Left hindlimb (tissue), 1 donor: ENCODE data around the gene GCNT2.
"Not testable (repeated sequence)": the region's sequence is repeated elsewhere in the genome, so short reads cannot be mapped to it uniquely, and the experiment has no call there.

Experiments used
- DNase-seq: peaks from one replicate; pipeline ENCODE4 v3.0.0-alpha.2; 2018

Gene GCNT2

GRCh38 chr6:10552270-10552810 lies 31.2 kb downstream of the GCNT2 start:
- DNase-seq: no peak

DNA sequence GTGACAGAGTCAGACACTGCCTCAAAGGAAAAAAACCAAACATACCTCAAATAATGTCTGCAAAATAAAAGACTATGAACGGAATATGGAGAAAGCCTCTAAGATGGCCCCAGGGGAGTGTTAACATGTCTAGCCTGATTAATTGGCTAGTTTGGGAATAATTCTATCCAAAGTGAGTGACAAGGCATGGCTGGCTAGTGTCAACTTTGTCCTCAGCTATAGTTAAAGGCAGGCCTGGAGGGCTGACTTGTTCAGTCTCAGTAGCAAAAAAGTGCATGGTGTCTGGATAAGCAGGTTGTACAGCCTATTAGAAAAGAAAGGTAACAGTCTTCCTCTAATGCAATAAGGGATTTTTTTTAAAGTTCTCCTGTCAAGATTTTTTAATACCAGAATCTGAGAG lies 32.7 kb downstream of the GCNT2 start:
- no peak for DNase-seq

DNA sequence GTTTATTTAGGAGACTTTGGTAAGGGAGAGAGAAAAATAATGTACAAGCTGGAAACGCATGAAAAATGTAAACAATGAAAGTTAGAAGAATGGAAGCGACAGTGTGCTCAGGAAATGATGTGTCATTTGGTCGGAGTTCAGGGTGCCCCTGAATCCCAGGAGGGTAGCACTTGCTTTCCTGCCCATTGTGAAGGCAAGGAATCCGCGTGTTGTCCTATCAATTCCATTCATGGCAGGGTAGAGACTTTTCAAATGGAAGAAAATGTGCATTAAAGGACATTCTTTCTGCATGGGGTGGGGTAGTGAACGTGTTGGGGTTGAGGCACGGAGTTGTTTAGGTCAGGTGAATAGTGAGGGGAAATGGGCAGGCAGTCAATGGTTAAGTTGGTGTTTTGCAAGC lies 33.7 kb downstream of the GCNT2 start:
- no peak for DNase-seq

DNA sequence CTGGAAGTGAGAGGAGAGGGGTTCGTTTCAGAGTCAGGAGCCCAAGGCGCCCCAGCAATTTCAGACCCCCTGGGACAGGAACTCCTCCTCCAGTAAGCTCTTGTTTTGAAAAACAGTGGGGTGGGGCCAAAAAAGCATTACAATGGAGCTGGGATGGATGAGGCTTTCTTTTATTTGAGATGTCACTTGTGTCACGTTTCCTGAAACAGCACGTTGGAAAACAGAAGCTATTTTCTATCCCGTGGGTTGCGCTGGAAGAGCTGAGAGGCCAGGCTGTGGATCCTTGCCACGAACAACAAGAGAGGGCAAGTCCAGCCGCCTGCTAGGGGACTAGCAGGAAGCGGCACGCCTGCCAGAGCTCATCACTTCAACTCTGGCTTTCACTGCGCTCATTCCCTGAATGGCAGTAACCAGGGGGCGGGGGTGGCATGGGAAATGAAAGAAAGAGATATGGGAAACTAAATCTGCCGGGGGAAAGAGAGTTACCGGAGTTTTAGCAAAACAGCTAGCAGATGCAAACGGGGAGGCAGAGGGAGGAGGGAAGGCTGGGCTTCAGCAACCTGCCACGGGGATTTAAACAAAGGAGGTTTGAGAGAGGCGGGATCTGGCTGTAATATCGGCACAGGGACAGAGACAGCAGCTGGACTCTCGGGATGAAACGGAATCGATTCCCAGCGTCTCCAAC lies 34.6 kb downstream of the GCNT2 start:
- peak; percentile 64 for DNase-seq

DNA sequence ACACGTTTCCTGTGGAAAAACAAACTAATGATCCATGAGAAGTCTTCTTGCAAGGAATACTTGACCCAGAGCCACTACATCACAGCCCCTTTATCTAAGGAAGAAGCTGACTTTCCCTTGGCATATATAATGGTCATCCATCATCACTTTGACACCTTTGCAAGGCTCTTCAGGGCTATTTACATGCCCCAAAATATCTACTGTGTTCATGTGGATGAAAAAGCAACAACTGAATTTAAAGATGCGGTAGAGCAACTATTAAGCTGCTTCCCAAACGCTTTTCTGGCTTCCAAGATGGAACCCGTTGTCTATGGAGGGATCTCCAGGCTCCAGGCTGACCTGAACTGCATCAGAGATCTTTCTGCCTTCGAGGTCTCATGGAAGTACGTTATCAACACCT lies 35.4 kb downstream of the GCNT2 start:
- DNase-seq: no peak

GRCh38 chr6:10556992-10557391 lies 35.8 kb downstream of the GCNT2 start:
- DNase-seq: no peak

- no peak for DNase-seq
Observed at GRCh38 chr6:10557913-10558312, 36.8 kb downstream of the GCNT2 start.

DNA sequence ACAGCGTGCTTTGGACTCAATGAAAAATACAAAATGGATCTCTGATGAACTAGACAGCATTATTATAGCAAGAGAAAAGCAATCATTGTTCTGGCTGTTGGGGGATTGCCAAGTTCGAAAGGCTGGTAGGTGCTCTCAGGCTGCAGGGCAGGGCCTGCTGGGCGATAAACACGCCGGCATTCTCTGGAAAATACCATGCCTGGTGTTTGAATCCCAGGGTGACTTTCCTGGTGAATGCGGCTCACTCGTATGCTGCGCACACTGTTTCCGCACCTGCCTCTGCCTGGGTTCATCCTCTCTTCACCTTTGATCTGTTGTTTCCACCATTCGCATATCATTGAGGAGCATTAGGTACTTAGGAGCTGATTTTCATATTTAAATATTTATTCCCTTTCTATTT lies 37.4 kb downstream of the GCNT2 start:
- no peak for DNase-seq

- DNase-seq: no peak
Observed at GRCh38 chr6:10559522-10560152, 38.5 kb downstream of the GCNT2 start.

- no peak for DNase-seq
Observed at GRCh38 chr6:10561611-10562199, 40.6 kb downstream of the GCNT2 start.

DNA sequence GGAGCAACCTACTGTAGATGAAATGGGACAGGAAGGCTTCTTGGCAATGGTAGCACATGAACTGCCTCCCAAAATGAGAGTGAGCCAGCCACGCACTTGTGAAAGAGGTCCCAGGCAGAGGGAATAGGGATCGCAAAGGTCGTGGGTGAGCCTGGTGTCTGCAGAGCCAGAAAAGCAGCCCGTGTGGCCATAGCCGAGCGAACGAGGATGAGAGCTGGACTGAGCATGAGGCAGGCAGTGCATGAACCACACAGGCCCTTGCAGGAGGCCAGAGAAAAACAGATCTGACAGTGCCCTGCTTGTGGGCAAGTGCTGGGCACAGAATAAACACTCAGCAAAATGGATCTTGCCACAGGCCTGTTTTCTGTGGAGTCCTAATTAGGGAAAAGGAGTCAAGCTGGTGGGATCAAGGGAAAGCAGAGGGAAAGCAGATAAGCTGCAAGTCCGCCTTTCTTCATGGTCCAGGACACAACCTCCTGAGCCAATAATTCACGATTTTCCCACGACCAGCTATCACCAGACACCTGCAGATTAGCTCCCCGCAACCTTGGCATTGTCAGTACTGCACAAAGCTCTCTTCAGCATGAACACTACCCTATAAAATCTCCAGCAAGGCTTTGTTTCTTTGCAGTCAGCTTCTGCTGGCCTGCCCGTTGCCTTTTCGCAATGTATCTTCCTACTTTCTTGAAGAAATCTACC lies 44.0 kb downstream of the GCNT2 start:
- DNase-seq: no peak

- DNase-seq: no peak
Observed at GRCh38 chr6:10565913-10566312, 44.8 kb downstream of the GCNT2 start.

DNA sequence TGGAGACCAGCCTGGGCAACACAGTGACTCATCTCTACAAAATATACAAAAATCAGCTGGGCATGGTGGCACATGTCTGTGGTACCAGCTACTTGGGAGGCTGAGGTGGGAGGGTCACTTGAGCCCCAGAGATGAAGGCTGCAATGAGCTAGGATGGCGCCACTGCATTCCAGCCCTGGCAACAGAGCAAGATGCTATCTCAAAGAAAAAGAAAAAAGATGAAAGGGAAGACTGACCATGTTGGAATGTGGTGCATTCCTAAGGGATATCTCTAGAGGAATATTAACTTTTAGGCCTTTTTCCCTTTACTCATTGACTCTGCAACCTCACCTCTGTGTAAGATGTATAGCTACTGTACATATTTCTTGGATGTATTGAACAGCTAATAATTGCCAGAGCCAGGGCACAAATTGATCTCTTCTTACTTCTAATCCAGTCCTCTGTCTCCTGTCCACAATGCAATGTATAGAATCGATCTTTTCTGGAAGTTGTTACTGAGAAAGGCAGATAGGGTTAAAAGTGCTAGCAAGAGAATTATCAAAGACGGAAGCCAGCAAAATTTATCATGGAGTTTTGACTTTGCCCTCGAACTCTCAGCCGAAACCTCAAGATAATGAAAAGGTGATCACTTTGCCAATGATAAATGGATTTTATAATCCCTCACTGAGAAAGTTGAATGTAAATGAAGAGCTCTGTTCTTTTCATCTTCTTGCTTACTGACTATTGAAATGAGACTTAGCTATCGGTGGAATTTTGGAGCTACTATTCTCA lies 46.3 kb downstream of the GCNT2 start:
- no peak for DNase-seq

DNA sequence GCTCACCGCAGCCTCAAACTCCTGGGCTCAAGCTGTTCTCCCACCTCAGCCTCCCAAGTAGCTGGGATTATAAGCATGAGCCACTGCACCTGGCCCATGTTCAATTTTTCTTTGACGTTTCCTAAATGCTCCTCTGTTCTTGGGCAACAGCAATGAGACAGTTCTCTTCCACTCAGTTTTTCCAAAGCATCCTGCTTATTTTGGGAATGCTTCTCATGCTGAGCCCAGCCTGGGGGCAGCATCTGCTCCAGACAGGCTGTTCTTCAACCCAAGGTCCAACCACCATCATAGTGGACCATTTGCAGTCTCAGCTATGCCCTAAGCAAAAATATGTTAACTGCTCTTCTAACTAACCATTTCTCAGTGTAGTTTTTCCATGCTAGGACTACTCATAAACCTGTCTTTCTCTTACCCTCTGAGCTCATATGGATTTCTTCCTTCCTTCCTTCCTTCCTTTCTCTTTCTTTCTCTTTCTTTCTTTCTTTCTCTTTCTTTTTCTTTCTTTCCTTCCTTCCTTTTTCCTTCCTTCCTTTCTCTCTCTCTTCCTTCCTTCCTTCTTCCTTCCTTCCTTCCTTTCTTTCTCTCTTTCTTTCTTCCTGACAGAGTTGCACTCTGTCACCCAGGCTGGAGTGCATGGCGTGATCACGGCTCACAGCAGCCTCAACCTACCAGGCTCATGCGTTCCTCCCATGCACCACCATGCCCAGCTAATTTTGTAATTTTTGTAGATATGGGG lies 48.4 kb downstream of the GCNT2 start:
- no peak for DNase-seq

GRCh38 chr6:10575519-10575918 lies 54.4 kb downstream of the GCNT2 start:
- not testable (repeated sequence) for DNase-seq

DNA sequence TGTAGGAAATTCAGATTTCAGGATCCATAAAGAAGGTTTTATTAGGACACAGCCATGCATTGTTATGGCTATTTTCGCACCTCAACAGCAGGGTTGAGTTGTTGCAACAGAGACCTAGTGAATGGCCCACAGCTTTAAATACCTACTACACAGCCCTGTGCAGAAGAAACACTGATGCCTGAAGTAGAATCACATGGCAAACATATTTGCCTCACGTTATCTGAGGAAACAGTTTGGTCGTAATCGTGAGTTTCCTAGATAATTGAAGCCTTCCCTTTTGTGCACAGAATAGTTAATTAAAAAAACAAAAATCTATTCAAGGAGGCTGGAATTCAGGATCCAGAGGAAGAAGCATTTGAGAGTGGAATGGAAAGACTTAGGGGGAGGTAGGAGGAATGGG lies 55.1 kb downstream of the GCNT2 start:
- no peak for DNase-seq

- DNase-seq: no peak
Observed at GRCh38 chr6:10577112-10577511, 56.0 kb downstream of the GCNT2 start.

DNA sequence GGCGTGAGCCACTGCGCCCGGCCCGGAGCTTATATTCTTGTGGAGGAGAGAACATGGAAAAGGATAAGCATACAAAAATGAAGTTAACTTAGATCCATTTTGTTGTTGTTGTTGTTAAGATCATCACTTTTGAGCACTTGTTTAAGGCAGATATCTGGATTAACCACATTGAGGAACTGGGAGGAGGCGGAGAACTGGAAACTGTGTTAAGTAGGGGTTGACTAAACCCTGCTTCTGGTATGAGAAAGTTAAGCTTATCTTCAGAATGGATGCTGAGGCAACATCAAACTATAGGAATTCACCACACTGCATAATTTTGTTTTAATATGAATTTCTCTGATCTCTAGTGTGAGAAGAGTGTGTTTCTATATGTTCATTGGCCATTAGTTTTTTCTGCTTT lies 57.6 kb downstream of the GCNT2 start:
- no peak for DNase-seq

DNA sequence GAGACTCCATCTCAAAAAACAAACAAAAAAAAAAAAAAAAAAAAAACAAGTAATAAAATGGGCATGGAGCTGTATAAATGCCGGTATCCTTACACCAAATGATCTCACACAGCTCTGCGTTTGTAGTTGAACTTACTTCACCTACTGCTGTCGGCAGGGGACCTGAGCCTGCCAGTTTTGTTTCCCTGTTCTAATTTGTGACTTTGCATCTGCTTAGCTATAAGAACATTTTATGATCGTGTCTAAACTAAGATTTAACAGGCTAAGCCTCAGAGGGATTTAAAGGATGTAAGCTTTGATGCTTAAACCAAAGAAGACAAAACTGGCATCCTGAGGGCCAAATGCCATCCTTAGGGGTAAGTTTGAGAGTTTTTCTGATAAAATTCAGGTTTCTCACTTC lies 58.7 kb downstream of the GCNT2 start:
- DNase-seq: no peak

DNA sequence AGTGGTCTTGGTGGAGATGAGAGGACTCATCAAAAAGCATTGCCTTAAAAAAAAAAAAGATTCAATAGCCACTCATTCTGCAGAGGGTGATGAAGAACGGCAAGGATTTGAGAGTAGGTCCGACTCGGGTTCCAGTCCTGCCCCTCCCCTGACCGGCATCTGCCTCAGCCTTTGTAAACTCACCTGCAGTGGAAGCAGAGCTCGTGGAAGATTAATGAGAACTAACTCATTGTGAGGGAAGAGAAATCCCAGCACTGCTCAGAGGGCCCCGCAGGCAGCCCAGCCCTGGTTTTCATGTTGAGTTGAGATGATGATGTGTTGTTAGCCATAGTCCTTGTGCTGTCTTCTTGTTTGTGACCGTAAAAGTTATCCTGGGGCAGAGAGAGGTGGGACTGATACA lies 59.4 kb downstream of the GCNT2 start:
- DNase-seq: no peak

- not testable (repeated sequence) for DNase-seq
Observed at GRCh38 chr6:10581402-10581801, 60.3 kb downstream of the GCNT2 start.
